SU-DHL-6 (cell line): Measurements from ENCODE around the gene MISP.

Source experiments
- H2AFZ ChIP-seq: fragments of 200-600 bp; sonication (generic); 2 replicates; pipeline ENCODE4 v1.6.1; 2014; ENCODE audit warnings: low read depth, mild to moderate bottlenecking, moderate library complexity, mixed read lengths, antibody characterized with exemption, low read length; ENCODE audit not compliant: severe bottlenecking
- H3F3A ChIP-seq: fragments of 200-600 bp; shearing (Covaris generic); 2 replicates; pipeline ENCODE4 v1.6.0; 2016; ENCODE audit warnings: antibody characterized with exemption, mild to moderate bottlenecking; ENCODE audit not compliant: insufficient read depth
- H3K27ac ChIP-seq: fragments of 200-600 bp; sonication (generic); 2 replicates; pipeline ENCODE4 v1.5.1; 2016; ENCODE audit warnings: low read depth, mild to moderate bottlenecking, low read length, moderate library complexity, mixed read lengths
- H3K27me3 ChIP-seq: fragments of 200-600 bp; sonication (generic), shearing (Covaris generic); 2 replicates; pipeline ENCODE4 v1.6.0; 2014; ENCODE audit warnings: mild to moderate bottlenecking, low read length
- H3K36me3 ChIP-seq: fragments of 200-600 bp; sonication (generic); 2 replicates; pipeline ENCODE4 v1.6.1; 2014; ENCODE audit warnings: mild to moderate bottlenecking, low read length, mixed read lengths
- H3K4me2 ChIP-seq: fragments of 300-600, 200-600 bp; shearing (Covaris generic), sonication (generic); 2 replicates; pipeline ENCODE4 v1.6.0; 2014; ENCODE audit warnings: low read length, low read depth, mild to moderate bottlenecking; ENCODE audit not compliant: poor library complexity, severe bottlenecking
- H3K4me3 ChIP-seq: fragments of 200-600 bp; sonication (generic); 2 replicates; pipeline ENCODE4 v1.5.1; 2014; ENCODE audit warnings: antibody characterized with exemption, low read length, mild to moderate bottlenecking, mixed read lengths; ENCODE audit not compliant: insufficient read depth, poor library complexity, severe bottlenecking
- H3K79me2 ChIP-seq: fragments of 200-600 bp; sonication (generic); 2 replicates; pipeline ENCODE4 v1.6.1; 2014; ENCODE audit warnings: mild to moderate bottlenecking, low read length, moderate library complexity; ENCODE audit not compliant: insufficient read depth
- H3K9ac ChIP-seq: fragments of 200-600 bp; sonication (generic); 2 replicates; pipeline ENCODE4 v1.7.0; 2014; ENCODE audit warnings: mild to moderate bottlenecking, low read length
- H3K9me2 ChIP-seq: fragments of 200-600 bp; sonication (generic); replicated peaks from 2 replicates; pipeline ENCODE4 v1.6.1; 2014; ENCODE audit warnings: low read length; ENCODE audit not compliant: insufficient read depth
- H3K9me3 ChIP-seq: fragments of 200-600 bp; sonication (generic); 2 replicates; pipeline ENCODE4 v1.6.1; 2014; ENCODE audit warnings: low read length, mixed read lengths; ENCODE audit not compliant: insufficient read depth
- H4K20me1 ChIP-seq: fragments of 200-600 bp; sonication (generic); 2 replicates; pipeline ENCODE4 v1.6.1; 2014; ENCODE audit warnings: low read depth, mild to moderate bottlenecking, antibody characterized with exemption, low read length, moderate library complexity, mixed read lengths
- EZH2phosphoT487 ChIP-seq: fragments of 200-600 bp; sonication (generic), shearing (Covaris generic); conservative IDR thresholded peaks from 2 replicates; pipeline ENCODE4 v1.6.1; 2018; ENCODE audit warnings: mild to moderate bottlenecking, antibody characterized with exemption, low read length, moderate library complexity, mixed read lengths
- TF ChIP-seq, protein P1 (sequence below): fragments of 200-600 bp; sonication (generic); IDR thresholded peaks from one replicate; pipeline ENCODE4 v1.5.1; 2017; ENCODE audit warnings: antibody characterized with exemption, mild to moderate bottlenecking, low read length, moderate library complexity; ENCODE audit not compliant: insufficient read depth, poor library complexity, severe bottlenecking

MISP gene

DNA sequence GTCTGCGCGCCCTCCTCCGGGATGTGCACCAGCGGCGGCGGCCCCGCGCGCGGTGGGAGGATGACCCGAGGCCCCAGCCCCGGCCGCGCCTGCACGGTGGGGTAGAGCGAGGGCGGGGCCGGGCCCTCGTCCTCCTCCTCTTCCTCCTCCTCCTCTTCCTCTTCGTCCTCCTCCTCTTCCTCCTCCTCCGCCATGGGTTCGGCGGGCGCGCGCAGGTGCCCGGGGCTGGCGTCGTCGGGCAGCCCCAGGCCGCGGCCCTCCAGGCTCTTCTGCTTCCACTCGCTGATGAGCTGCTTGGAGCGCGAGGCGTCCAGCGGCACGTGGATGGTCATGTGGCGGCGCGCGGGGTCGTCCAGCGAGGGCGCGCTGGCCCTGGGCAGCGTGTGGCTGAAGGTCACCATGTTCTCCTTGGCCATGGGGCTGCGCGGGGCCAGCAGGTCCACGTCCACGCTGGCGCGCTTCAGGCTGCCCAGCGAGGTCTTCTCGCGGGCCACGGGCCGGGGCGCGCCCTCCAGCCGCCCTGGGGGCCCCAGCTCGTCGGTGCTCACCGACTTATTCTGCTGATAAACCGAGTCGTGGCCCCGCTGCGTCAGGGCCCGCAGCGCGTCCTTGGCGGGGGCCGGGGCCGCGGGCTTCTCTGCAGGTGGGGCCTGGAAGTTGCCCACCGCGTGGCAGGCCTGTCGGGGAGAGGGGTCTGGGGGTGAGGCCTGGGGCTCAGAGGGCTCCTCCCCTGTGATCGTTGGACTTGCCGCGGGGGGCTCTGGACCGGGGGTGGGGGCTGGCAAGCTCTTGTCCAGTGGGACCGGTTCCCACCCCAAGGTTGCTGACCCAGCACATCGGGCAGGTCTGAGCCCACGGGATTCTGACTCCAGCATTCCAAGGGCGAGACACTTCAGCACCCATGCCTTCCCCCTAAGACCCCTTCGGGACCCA lies 62.6 kb downstream of the MISP start:
- peaks cover 20% of the 10 kb centered on the region for H3F3A ChIP-seq
- no peaks in the 10 kb centered on the region for H3K9me3 ChIP-seq
- H3K27ac ChIP-seq: no peak overlapping the region
- no peaks in the 10 kb centered on the region for H3K79me2 ChIP-seq
- no peak overlapping the region for H2AFZ ChIP-seq
- no peaks in the 10 kb centered on the region for H4K20me1 ChIP-seq
- H3K36me3 ChIP-seq: peaks cover 5% of the 10 kb centered on the region; the same call in 1 of the 2 replicates
- H3K9me2 ChIP-seq: no peaks in the 10 kb centered on the region
- no peak overlapping the region for H3K4me2 ChIP-seq
- no peak overlapping the region for H3K4me3 ChIP-seq
- no peaks in the 10 kb centered on the region for H3K27me3 ChIP-seq
- H3K9ac ChIP-seq: no peak overlapping the region
- no peak for TF ChIP-seq EZH2phosphoT487
- TF ChIP-seq, protein P1, sequence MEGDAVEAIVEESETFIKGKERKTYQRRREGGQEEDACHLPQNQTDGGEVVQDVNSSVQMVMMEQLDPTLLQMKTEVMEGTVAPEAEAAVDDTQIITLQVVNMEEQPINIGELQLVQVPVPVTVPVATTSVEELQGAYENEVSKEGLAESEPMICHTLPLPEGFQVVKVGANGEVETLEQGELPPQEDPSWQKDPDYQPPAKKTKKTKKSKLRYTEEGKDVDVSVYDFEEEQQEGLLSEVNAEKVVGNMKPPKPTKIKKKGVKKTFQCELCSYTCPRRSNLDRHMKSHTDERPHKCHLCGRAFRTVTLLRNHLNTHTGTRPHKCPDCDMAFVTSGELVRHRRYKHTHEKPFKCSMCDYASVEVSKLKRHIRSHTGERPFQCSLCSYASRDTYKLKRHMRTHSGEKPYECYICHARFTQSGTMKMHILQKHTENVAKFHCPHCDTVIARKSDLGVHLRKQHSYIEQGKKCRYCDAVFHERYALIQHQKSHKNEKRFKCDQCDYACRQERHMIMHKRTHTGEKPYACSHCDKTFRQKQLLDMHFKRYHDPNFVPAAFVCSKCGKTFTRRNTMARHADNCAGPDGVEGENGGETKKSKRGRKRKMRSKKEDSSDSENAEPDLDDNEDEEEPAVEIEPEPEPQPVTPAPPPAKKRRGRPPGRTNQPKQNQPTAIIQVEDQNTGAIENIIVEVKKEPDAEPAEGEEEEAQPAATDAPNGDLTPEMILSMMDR: no peak
